ENCODE results near the gene XG. TPM values are rescaled to one million over a fixed set of nuclear protein-coding genes. Genes with fewer than 3 reads are reported as not detected.
"Not testable (repeated sequence)": the region's sequence is repeated elsewhere in the genome, so short reads cannot be mapped to it uniquely, and the experiment has no call there.

Gene XG
- total RNA-seq, 2 donors from 2014 or later = 0.26 TPM; not detected in 1

GRCh38 chrX:2717312-2717711 lies 34.5 kb upstream of the XG start:
- no peaks in the 10 kb centered on the region for H3K4me1 ChIP-seq
- intact Hi-C loops (cut with DNase I) = no loop called here
- no peak for TF ChIP-seq CTCF (IDR thresholded peaks at IDR 0.05)
- TF ChIP-seq POLR2A (IDR thresholded peaks at IDR 0.05) = no peak
- no peak overlapping the region for H3K27ac ChIP-seq
- ATAC-seq (no peak), DNase-seq (no peak)
- H3K36me3 ChIP-seq (replicated peaks in 1 of 2; ENCODE audit: insufficient read depth in 1 of 2, low read depth in 2 of 2) = peaks cover 3 to 14% of the 10 kb centered on the region in 2 donors
- 36 to 62% methylated on average over 5 of the region's 5 CpGs for WGBS, 2 donors
- no peak overlapping the region for H3K4me3 ChIP-seq
- H3K27me3 ChIP-seq = no peaks in the 10 kb centered on the region
- no peaks in the 10 kb centered on the region for H3K9me3 ChIP-seq

GRCh38 chrX:2718821-2719220 lies 33.0 kb upstream of the XG start:
- TF ChIP-seq CTCF (IDR thresholded peaks at IDR 0.05) (no peak), POLR2A (IDR thresholded peaks at IDR 0.05) (no peak)
- H3K4me3 ChIP-seq = no peak overlapping the region
- no peaks in the 10 kb centered on the region for H3K9me3 ChIP-seq
- 93 to 100% methylated on average over 2 of the region's 2 CpGs for WGBS, 2 donors
- H3K27me3 ChIP-seq = no peaks in the 10 kb centered on the region
- DNase-seq = no peak
- H3K27ac ChIP-seq = no peak overlapping the region
- H3K36me3 ChIP-seq (replicated peaks in 1 of 2; ENCODE audit: insufficient read depth in 1 of 2, low read depth in 2 of 2) = peaks cover 17 to 26% of the 10 kb centered on the region in 2 donors
- intact Hi-C loops (cut with DNase I) = no loop called here
- ATAC-seq = no peak
- H3K4me1 ChIP-seq = no peaks in the 10 kb centered on the region

- Histone ChIP-seq H3K36me3 (replicated peaks in 1 of 2; ENCODE audit: insufficient read depth in 1 of 2, low read depth in 2 of 2) (peaks cover 17 to 27% of the 10 kb centered on the region in 2 donors), H3K27ac (no peak overlapping the region), H3K4me1 (no peaks in the 10 kb centered on the region), H3K9me3 (no peaks in the 10 kb centered on the region), H3K27me3 (no peaks in the 10 kb centered on the region), H3K4me3 (no peak overlapping the region)
- TF ChIP-seq CTCF (IDR thresholded peaks at IDR 0.05) (no peak), POLR2A (IDR thresholded peaks at IDR 0.05) (no peak)
- DNase-seq (no peak), ATAC-seq (no peak)
- intact Hi-C loops (cut with DNase I) = no loop called here
- 92 to 94% methylated on average over 10 of the region's 10 CpGs for WGBS, 2 donors
Measured at GRCh38 chrX:2719774-2720447, 31.9 kb upstream of the XG start.

- DNase-seq (no peak), ATAC-seq (no peak)
- Histone ChIP-seq H3K9me3 (no peaks in the 10 kb centered on the region), H3K27me3 (no peaks in the 10 kb centered on the region), H3K4me3 (no peak overlapping the region), H3K4me1 (no peaks in the 10 kb centered on the region), H3K36me3 (replicated peaks in 1 of 2; ENCODE audit: insufficient read depth in 1 of 2, low read depth in 2 of 2) (peaks cover 17 to 35% of the 10 kb centered on the region in 2 donors), H3K27ac (no peak overlapping the region)
- TF ChIP-seq CTCF (IDR thresholded peaks at IDR 0.05) = no peak
- TF ChIP-seq POLR2A (IDR thresholded peaks at IDR 0.05) = no peak
- 89 to 96% methylated on average over 20 of the region's 20 CpGs for WGBS, 2 donors
- intact Hi-C loops (cut with DNase I) = no loop called here
Measured at GRCh38 chrX:2723286-2723879, 28.5 kb upstream of the XG start.

- H3K27me3 ChIP-seq; H3K27ac ChIP-seq; H3K4me3 ChIP-seq; DNase-seq; ATAC-seq; H3K9me3 ChIP-seq; intact Hi-C loops (cut with DNase I); H3K4me1 ChIP-seq: not testable (repeated sequence)
- WGBS, 2 donors = 90 to 97% methylated on average over 11 of the region's 11 CpGs
- H3K36me3 ChIP-seq (replicated peaks in 1 of 2; ENCODE audit: insufficient read depth in 1 of 2, low read depth in 2 of 2) = peaks cover 14 to 31% of the 10 kb centered on the region in 2 donors
Measured at GRCh38 chrX:2727264-2727663, 24.6 kb upstream of the XG start.

All from body of pancreas (tissue), 4 donors.